ENCODE data around the gene KRT16. TPM values are rescaled to one million over a fixed set of nuclear protein-coding genes. Genes with fewer than 3 reads are reported as not detected.
A peak's percentile ranks its signal among the peaks of the same experiment; 100 is the strongest.
"Not testable (repeated sequence)": the region's sequence is repeated elsewhere in the genome, so short reads cannot be mapped to it uniquely, and the experiment has no call there.

Gene KRT16
- total RNA-seq, 1 donor from 2014 or later: not detected

GRCh38 chr17:41610965-41611640 is 1.5 kb downstream of the KRT16 start:
- DNase-seq (ENCODE audit: low spot score): no peak
- no peak overlapping the region for H2AFZ ChIP-seq (replicated peaks)
- H3K27ac ChIP-seq: no peak overlapping the region
- H3K36me3 ChIP-seq: no peaks in the 10 kb centered on the region
- H3K4me3 Mint-ChIP-seq: no peak overlapping the region
- H3F3A ChIP-seq (ENCODE audit: low read depth): peaks cover 3% of the 10 kb centered on the region
- H3K9me3 ChIP-seq (ENCODE audit: low read depth): no peaks in the 10 kb centered on the region
- no peak overlapping the region for H3K27ac Mint-ChIP-seq
- H3K4me2 ChIP-seq: no peak overlapping the region
- H4K20me1 ChIP-seq (ENCODE audit: low read depth): no peaks in the 10 kb centered on the region
- peaks cover 19% of the 10 kb centered on the region for H3K9me3 Mint-ChIP-seq
- no peak for TF ChIP-seq CTCF (IDR thresholded peaks at IDR 0.05)
- TF ChIP-seq EZH2 (IDR thresholded peaks at IDR 0.05): no peak
- TF ChIP-seq EZH2phosphoT487 (IDR thresholded peaks at IDR 0.05): no peak
- H3K27me3 Mint-ChIP-seq (ENCODE audit: insufficient read depth, low read depth): peaks cover 9% of the 10 kb centered on the region
- peaks cover 19% of the 10 kb centered on the region for H3K4me1 Mint-ChIP-seq
- H3K36me3 Mint-ChIP-seq: no peaks in the 10 kb centered on the region
- H3K9ac ChIP-seq: no peak overlapping the region
- no peaks in the 10 kb centered on the region for H3K27me3 ChIP-seq
- peaks cover 3% of the 10 kb centered on the region for H3K4me1 ChIP-seq
- no peaks in the 10 kb centered on the region for H3K79me2 ChIP-seq (ENCODE audit: low read depth)
- no peak overlapping the region for H3K4me3 ChIP-seq

GRCh38 chr17:41610061-41610517 is 2.5 kb downstream of the KRT16 start:
- not testable (repeated sequence) for H3K36me3 ChIP-seq; H3K36me3 Mint-ChIP-seq; H3K27ac Mint-ChIP-seq; H3K27ac ChIP-seq; H3K9me3 ChIP-seq (ENCODE audit: low read depth); H3K4me3 Mint-ChIP-seq; H3K27me3 ChIP-seq; H4K20me1 ChIP-seq (ENCODE audit: low read depth); H3K79me2 ChIP-seq (ENCODE audit: low read depth); H3K9ac ChIP-seq; H3K4me1 ChIP-seq; H3F3A ChIP-seq (ENCODE audit: low read depth); H3K4me3 ChIP-seq
- H3K4me2 ChIP-seq: peak overlapping the region; percentile 38
- peaks cover 13% of the 10 kb centered on the region for H3K27me3 Mint-ChIP-seq (ENCODE audit: insufficient read depth, low read depth)
- peaks cover 13% of the 10 kb centered on the region for H3K4me1 Mint-ChIP-seq
- H2AFZ ChIP-seq (replicated peaks): peak overlapping the region; percentile 72
- peak; percentile 59 for DNase-seq (ENCODE audit: low spot score)
- peaks cover 24% of the 10 kb centered on the region for H3K9me3 Mint-ChIP-seq
- peak; percentile 55 for TF ChIP-seq CTCF (IDR thresholded peaks at IDR 0.05)

- H3K36me3 ChIP-seq; H3K79me2 ChIP-seq (ENCODE audit: low read depth); H3K4me2 ChIP-seq; H3K4me3 ChIP-seq; H3K4me1 ChIP-seq; H3K27ac Mint-ChIP-seq; H2AFZ ChIP-seq (replicated peaks); H3K27me3 ChIP-seq; H4K20me1 ChIP-seq (ENCODE audit: low read depth); DNase-seq (ENCODE audit: low spot score); H3K9me3 ChIP-seq (ENCODE audit: low read depth); H3K36me3 Mint-ChIP-seq; H3K9ac ChIP-seq; H3F3A ChIP-seq (ENCODE audit: low read depth); H3K4me3 Mint-ChIP-seq; H3K27ac ChIP-seq: not testable (repeated sequence)
- peaks cover 13% of the 10 kb centered on the region for H3K4me1 Mint-ChIP-seq
- peaks cover 24% of the 10 kb centered on the region for H3K9me3 Mint-ChIP-seq
- H3K27me3 Mint-ChIP-seq (ENCODE audit: insufficient read depth, low read depth): peaks cover 15% of the 10 kb centered on the region
These were observed 5.6 kb downstream of the KRT16 start for GRCh38 chr17:41606930-41607329.

GRCh38 chr17:41602524-41602923 is 10.0 kb downstream of the KRT16 start:
- Histone ChIP-seq H2AFZ (replicated peaks) (peak overlapping the region; percentile 12), H3K9me3 (ENCODE audit: low read depth) (no peaks in the 10 kb centered on the region), H3K36me3 (no peaks in the 10 kb centered on the region), H3K27ac (no peak overlapping the region), H3K27me3 (no peaks in the 10 kb centered on the region), H4K20me1 (ENCODE audit: low read depth) (no peaks in the 10 kb centered on the region), H3K9ac (no peak overlapping the region), H3K79me2 (ENCODE audit: low read depth) (no peaks in the 10 kb centered on the region), H3K4me2 (no peak overlapping the region), H3K4me3 (no peak overlapping the region), H3F3A (ENCODE audit: low read depth) (no peaks in the 10 kb centered on the region), H3K4me1 (peaks cover 7% of the 10 kb centered on the region)
- TF ChIP-seq CTCF (IDR thresholded peaks at IDR 0.05): no peak
- TF ChIP-seq EZH2phosphoT487 (IDR thresholded peaks at IDR 0.05): no peak
- no peak for TF ChIP-seq EZH2 (IDR thresholded peaks at IDR 0.05)
- Mint-ChIP-seq H3K27me3 (ENCODE audit: insufficient read depth, low read depth) (peaks cover 6% of the 10 kb centered on the region), H3K4me1 (no peaks in the 10 kb centered on the region), H3K9me3 (peaks cover 17% of the 10 kb centered on the region), H3K4me3 (no peak overlapping the region), H3K36me3 (no peaks in the 10 kb centered on the region), H3K27ac (no peak overlapping the region)
- DNase-seq (ENCODE audit: low spot score): no peak
